Suppressor macrophage treated with lipopolysaccharide for 1 hour (primary cell): ENCODE data around the gene KRT84.
"Not testable (repeated sequence)": the region's sequence is repeated elsewhere in the genome, so short reads cannot be mapped to it uniquely, and the experiment has no call there.

ENCODE experiments used
- DNase-seq, 3 donors: peaks; one replicate each; pipeline ENCODE4 v3.0.0-alpha.2; 2020 to 2022

KRT84 gene

GRCh38 chr12:52359621-52360061 lies 25.8 kb downstream of the KRT84 start:
- DNase-seq, result peak in 2 of 3 donors; percentile 17 to 24

GRCh38 chr12:52358575-52359350 lies 26.7 kb downstream of the KRT84 start:
- DNase-seq, result no peak

GRCh38 chr12:52356762-52357580 lies 28.5 kb downstream of the KRT84 start:
- no peak for DNase-seq

- DNase-seq, result no peak
Observed at GRCh38 chr12:52356031-52356761, 29.3 kb downstream of the KRT84 start.

GRCh38 chr12:52355176-52355575 lies 30.3 kb downstream of the KRT84 start:
- DNase-seq, result no peak

GRCh38 chr12:52354200-52354599 lies 31.3 kb downstream of the KRT84 start:
- DNase-seq, result no peak

- no peak for DNase-seq
Observed at GRCh38 chr12:52353766-52354165, 31.7 kb downstream of the KRT84 start.

- DNase-seq, result no peak
Observed at GRCh38 chr12:52352951-52353350, 32.5 kb downstream of the KRT84 start.

- DNase-seq, result no peak
Observed at GRCh38 chr12:52351196-52352059, 34.0 kb downstream of the KRT84 start.

GRCh38 chr12:52350786-52351185 lies 34.7 kb downstream of the KRT84 start:
- DNase-seq, result no peak

- DNase-seq, result no peak
Observed at GRCh38 chr12:52350021-52350620, 35.3 kb downstream of the KRT84 start.

- no peak for DNase-seq
Observed at GRCh38 chr12:52349196-52349595, 36.3 kb downstream of the KRT84 start.

- no peak for DNase-seq
Observed at GRCh38 chr12:52347551-52348510, 37.6 kb downstream of the KRT84 start.

GRCh38 chr12:52347016-52347415 lies 38.4 kb downstream of the KRT84 start:
- DNase-seq, result no peak

GRCh38 chr12:52346593-52346992 lies 38.9 kb downstream of the KRT84 start:
- DNase-seq, result peak; percentile 27 to 44 (median 33)

- DNase-seq, result not testable (repeated sequence)
Observed at GRCh38 chr12:52345041-52345440, 40.4 kb downstream of the KRT84 start.

- no peak for DNase-seq
Observed at GRCh38 chr12:52344111-52344510, 41.3 kb downstream of the KRT84 start.

- no peak for DNase-seq
Observed at GRCh38 chr12:52343550-52343949, 41.9 kb downstream of the KRT84 start.

GRCh38 chr12:52342781-52343490 lies 42.5 kb downstream of the KRT84 start:
- no peak for DNase-seq

GRCh38 chr12:52341066-52341580 lies 44.3 kb downstream of the KRT84 start:
- no peak for DNase-seq
